GM19025 (cell line): Measurements from ENCODE around the gene FCF1.

Source experiments
- ATAC-seq: cut with Tn5 transposase; IDR thresholded peaks from one replicate; pipeline ENCODE4 v1.9.1; 2021; ENCODE audit warnings: mild to moderate bottlenecking, low read depth, moderate library complexity; ENCODE audit not compliant: unreplicated experiment

The FCF1 gene, protein sequence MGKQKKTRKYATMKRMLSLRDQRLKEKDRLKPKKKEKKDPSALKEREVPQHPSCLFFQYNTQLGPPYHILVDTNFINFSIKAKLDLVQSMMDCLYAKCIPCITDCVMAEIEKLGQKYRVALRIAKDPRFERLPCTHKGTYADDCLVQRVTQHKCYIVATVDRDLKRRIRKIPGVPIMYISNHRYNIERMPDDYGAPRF

DNA sequence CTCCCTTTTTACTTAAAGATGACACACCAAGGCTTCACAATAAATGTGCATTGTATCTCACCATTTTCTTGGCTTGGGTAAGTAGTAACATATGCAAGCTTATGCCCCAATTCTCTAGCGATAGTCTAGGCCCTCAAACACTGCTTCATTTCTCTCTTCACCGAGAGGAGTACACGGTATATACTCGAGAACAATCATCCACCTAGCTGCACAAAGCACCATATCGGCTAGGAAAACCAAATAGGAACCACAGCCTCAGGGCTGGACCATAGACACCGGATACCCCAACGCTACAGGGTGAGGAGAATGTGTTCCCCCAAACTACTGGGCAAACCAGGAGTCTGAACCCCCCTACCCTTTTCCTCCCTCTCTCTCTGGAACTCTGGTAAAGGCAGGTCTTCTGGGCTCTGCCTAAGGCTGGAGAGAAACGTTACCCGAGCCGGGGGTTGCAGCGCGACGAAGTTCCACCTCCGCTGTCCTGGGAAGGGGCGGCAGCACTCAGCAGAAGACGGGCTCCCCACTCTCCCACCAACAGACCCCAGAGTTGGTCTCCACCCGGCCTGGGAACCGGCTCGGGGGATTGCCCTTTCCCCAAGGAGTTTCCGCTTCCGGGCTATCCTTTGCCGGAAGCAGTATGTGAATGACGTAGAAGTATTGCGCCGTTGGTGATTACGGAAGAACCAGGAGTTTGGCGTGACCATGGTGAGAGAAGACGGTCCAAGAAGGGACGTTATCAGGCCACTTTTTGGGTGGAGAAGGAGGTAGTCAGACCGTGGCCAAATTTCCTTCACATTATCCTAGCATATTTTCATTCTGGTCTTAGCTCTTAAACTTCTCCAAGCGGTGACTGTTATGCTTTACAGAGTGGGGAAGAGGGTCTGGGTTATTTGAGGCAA lies at the start of gene FCF1, which contains the start of gene AREL1:
Gene FCF1, plus strand, starts transcription at position 646 of the 896 bp plus-strand sequence. Its CDS starts 54 bp downstream, at position 700.
Gene AREL1, minus strand, starts transcription at position 582 of the 896 bp plus-strand sequence. CDS start 27,465 bp downstream, outside the sequence.
- ATAC-seq: peak; percentile 96

DNA sequence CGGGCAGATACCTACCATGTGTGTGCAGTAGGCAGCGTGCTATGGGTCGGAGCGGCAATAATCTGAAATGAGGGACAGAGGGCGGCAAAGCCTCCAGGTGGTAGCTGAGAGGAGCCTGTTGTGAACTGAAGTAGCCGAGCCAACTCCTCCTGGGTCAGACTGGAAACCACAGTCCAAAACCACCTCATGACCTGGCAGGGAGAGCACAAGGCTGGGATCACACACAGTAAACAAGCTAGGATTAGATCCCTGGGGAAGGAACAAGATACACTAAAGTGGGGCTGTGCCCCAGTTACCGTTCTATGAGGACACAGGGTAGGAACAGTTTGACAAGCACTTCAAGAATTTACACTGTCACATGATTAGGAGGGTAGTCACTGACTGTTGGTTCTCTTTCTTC lies 49.1 kb upstream of the FCF1 start:
- no peak for ATAC-seq

DNA sequence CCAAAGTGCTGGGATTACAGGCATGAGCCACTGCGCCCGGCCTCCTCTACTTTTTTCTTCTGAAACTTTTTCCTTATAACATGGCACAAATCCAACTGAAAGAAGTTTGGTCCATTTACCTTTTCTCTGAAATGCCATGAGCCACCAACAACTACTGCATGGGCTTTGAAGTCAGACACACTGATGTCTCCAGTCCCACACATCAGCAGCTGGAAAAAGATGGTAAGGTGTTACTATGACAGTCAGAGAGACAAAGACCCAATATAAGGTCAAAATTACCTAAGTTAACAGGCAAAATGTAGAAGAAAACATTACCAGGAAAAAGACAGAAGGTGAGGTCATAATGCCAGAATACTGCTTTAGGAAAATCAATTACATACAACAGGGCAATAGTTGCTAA lies 48.2 kb upstream of the FCF1 start:
- no peak for ATAC-seq

DNA sequence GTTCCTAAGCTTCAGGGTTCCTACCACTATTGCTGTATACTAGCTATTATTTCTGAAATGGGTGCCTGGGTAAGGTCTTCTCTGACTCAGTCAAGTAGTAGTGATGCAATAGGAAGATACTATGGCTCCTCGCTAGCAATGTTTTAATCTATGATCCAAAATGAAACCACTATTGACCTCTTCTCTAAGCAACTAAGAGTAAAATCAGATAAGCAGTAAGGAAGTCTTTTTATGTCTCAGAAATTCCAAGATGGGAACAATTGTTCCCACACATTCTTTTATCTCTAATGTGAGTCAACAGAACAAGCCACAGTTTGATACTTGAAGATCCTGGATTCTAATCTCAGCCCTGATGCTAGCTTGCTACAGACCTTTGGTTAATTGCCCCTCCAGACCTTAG lies 45.2 kb upstream of the FCF1 start:
- ATAC-seq: no peak

DNA sequence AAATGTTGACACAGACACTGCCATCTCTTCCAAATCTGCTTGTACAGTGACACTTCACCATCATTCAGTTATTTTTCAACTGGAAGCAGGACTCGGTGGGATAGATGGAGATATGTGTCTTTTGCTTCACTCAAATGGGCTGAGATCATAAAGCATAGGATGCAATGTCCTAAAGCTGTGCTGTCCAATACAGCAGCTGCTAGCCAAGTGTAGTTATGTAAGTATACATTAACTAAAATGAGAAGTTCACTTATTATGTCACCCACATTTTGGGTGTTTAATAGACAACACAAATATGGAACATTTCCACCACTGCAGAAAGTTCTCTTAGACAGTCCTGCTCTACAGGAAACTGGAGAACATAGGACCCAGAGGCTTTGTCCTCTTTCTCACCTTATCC lies 43.7 kb upstream of the FCF1 start:
- ATAC-seq: no peak

DNA sequence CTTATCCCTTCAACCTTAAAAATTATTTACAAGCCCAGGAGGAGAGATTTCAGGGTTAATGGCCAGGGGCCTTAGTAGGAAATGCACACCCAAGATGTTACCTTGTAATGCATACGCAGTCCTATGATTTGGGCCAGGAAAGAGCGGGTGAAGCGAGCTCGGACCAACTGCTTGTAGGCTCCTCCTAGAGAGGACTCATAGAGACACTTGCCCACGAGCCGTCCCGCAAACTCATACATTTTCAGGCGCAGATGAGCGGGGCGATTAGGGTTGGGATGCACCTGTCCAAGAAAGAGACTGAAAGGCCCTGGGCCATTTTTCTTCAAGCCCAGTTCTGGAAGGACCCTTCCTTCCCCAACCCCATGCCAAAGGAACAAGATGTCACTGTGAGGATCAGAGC lies 43.1 kb upstream of the FCF1 start:
- ATAC-seq: no peak

DNA sequence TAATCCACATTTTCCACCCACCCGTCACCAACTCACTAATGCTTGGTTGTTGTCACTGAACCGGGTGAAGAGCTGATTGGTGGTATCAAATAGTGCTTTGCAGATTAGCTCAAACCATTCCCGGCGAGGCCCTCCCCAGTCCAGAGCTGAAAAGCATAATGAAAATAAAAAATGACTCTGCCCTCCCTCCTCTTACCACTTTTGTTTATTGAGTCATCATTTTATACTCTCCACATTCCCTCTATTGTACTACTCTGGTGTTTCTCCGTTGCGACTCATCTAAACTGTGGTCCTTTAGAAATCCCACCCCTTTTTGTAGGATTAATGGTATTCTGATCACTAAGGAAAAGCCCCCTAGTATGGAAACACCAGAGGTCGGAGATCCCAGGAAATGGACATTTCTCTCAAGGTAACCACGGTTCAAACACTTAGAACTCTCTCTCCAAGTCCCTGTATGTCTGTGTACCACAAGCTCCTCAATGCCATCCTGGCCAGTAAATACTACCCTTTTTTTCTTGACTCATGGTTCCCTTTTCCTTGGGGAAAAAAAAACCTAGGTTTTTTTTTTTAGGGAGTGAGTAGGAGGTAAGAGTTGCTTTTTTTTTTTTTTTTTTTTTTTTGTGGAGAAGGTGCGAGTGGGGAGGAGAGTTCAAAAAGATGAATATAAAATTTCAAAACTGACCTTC lies 42.1 kb upstream of the FCF1 start:
- ATAC-seq: no peak

DNA sequence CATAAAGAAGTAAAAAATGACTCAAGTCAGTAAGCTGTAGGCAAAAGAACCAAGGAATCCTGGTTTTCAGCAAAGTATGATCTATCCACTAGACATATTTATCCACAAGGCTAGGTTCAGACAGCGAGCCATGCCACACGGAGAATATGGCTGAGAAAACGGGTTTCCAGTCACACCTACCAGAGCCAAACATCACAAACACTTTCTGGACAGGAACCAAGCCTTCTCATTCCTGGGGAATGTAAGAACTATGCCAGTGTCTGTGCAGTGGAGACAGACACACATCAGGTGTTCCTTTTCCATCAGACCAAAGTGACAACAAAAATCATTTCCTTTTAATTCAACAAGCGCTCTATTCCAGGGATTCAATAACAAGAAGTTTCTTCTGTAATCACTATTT lies 41.2 kb upstream of the FCF1 start:
- ATAC-seq: no peak

DNA sequence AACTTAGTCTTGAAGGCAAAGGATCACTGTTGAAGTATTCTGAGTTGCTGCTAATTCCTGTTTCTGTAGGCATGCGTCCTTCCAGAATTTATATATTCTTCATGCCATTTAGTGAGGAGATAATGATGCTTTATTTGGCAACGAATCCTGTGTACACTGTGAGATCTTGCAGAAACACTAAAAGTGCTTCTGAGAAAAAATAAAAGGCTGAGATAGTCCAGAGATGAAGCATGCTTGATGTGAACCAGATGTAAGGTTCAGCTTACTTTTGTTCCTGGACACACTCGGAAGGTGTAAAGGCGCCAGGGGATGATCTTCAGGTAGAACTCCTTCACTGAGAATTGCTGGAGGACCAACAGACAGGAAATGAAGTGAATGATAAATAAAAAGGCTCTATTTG lies 39.2 kb upstream of the FCF1 start:
- ATAC-seq: no peak

DNA sequence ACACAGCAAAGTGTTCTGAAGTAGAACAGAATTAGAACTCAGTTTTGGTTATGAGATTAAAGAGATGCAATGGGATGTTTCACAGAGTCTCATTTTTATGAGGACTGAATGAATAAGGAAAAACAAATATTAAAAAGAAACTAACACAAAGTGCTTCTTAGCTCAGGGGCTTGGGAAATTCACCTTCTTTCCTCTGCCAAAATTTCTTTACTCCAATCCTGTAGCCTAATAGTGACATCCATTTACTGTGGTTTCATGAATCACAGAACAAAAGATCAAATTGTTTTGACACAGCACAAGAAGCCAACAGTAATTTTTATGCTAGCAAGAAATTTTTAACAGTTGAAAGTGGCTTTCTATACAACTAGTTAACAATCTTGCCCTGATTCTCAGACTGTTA lies 37.7 kb upstream of the FCF1 start:
- no peak for ATAC-seq

DNA sequence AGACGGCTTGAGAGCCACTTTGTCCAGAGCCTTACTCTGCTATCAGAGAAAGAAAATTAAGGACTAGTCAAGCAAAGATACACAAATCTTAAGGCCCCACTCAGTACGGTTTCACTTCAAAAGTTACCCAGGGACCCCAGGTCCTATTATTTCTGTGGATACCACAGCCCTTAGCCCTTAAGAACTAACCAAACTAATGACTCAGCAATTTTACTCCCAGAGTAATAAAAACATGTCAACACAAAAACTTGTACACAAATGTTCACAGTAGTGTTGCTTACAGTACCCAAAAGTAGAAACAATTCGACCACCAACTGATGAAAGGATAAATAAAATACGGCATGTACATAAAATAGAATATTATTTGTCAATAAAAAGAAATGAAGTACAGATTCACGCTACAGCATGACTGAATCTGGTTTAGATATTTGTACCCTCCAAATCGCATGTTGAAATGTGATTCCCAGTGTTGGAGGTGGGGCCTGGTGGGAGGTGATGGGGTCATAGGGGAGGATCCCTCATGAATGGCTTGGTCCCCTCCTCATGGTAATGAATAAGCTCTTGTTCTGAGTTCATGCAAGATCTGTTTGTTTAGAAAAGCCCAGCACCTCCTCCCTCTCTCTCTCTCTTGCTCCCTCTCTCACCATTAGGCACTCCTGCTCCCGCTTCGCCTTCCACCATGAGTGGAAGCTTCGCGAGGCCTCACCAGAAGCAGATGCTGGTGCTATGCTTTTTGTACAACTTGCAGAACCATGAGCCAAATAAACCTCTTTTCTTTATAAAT lies 30.6 kb upstream of the FCF1 start:
- ATAC-seq: no peak

DNA sequence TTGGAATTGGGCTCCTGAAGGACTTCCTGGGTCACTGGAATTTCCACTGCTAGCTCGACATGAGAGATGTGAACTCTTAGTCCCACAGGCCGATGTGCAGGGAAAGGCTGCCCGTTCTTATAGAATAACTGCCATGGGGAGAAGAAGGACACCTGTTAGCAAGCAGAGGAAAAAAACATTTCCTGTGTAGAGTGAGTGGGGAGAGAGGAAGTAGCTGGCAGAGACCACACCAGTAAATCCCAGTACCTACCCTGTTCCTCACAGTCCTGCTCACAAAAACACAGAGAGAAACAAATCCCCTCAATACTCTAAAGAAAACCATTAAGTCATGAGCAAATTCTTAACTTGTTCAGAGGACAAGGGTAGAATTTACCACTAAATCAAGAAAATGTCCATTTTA lies 29.5 kb upstream of the FCF1 start:
- ATAC-seq: no peak

DNA sequence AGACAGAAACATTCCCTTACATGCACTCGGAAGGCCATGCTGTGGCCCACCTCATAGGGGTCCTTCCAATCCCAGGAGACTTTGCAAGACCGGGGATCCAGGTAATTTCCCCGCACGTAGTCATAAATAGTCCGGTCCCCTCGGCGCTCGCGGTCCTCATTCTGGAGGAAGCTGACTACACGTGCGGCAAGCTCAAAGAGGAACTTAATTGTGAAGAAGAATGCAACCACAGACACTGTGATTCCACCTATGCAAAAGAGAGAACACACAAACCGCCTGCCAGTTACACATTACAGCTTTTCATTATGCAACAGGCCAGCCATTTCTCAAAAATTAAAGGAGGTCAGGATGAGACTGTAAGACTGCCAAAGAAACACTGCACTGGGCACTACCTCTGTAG lies 28.5 kb upstream of the FCF1 start:
- no peak for ATAC-seq

DNA sequence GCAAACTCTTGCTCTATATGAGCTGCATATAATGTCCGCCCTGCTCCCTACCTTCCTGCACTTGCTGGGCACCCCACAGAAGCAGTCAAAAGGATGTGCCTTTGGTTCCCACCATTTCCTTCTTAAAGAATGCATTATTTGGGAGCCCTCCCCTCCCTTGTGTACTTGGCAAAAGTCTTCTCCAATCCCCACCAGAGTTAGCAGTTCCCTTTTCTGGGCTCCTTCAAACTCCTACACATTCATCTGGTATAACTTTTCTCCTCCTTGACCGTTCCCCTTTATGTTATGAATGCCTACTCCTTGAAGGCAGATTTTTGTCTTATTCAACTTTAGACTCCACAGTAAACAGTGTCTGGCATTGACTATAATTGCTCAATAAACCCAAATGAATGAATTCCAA lies 27.9 kb upstream of the FCF1 start:
- ATAC-seq: no peak

DNA sequence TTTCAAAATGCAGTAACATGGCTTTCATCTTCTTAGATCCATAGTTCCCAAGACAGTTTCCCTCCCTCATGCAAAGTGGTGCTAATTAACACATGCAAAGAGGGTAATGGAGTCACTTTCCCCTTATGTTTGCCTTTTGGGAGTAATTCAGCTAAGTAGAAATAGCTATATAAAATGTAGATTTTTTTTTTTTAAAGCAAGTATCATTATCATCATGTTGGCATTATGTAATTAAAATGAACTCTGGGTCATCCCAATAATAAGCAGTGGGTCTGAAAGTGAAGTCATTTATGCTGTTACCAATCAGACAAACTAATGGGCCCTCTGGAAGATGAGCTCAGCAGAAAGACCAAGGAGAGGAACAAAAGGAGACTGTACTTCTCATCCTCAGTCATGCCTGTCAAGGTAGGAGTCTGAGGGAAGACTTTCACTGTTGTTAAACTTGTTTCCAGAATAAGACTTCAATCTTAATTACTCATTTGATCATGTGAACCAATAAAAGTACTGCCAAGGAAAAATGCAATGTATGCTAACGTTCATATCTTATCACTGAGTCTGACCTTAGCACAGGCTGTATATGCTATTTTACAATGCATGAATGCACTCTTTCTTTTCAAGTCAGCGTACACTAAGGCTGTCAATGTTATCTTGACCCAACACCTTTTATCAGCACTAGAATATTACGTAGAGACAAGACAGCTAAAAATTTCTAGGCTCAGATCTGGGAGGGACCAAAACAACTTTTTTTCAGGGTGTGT lies 26.8 kb upstream of the FCF1 start:
- ATAC-seq: no peak

DNA sequence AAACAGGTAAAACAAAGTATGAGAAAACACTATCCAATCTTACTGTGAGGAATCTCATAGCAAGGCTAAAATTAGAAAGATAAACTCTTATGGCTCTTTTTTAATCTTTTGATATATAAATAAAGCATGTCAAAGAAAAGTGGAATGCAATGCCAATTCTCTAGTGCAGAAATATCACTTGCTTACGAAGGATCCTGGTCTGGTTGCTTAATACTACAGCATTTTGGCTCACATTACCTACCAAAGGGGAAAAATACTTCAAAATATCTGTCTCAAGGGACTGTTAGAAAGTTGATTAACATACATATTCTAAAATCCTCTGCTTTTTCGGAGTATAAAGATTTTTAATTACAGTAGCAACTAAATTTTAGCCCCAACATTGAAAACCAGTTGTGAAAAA lies 21.5 kb upstream of the FCF1 start:
- no peak for ATAC-seq

DNA sequence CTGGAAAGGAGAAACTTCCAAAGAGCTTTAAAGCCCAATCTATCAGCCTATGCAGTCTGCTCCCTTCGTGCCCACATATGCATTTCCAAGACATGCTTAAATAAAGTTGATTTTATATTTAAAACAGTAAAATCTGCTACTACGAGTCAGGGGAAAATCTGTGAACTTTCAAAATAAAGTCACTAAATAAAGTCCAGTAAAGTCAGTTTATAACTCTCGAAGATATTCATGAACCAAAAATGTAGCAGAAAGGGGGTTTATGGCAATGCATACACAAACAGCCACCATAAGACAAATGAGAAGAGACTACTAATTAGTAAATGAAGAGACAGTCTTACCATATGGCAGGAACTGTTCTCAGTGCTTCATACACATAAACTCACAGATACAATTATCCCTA lies 19.8 kb upstream of the FCF1 start:
- ATAC-seq: no peak

DNA sequence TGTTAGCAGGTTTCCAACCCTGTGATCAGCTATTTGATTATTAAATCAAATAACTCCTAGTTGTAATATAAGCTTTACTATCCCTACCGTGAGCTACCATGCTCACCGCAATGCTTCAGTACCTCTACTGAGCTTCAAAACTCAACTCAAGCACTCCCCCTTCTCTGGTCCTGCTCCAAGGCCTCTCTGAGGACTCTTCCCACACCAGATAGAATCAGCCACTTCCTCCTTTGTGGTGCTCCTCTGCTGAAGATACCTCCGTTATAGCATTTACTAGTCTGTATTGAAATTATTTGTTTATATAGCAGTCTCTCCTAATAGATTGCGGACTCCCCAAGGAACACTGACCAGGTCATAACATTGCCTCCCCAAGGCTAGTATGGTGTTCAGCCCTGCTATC lies 17.5 kb upstream of the FCF1 start:
- ATAC-seq: no peak

DNA sequence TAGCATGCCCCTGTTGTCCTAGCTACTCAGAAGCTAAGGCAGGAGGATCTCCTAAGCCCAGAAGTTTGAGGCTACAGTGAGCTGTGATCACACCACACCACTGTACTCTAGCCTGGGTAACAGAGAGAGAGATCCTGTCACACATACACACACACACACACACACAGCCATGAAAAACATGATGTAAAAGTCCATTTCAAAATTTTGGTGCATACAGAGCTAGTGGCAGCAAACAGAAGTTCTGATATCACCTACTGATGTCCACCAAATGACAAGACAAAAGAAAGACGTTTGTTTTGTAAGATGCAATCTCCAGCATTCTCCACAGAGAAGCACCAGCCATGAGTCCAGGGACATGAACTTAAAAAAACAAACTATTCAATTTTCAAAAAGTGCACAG lies 15.9 kb upstream of the FCF1 start:
- ATAC-seq: no peak

DNA sequence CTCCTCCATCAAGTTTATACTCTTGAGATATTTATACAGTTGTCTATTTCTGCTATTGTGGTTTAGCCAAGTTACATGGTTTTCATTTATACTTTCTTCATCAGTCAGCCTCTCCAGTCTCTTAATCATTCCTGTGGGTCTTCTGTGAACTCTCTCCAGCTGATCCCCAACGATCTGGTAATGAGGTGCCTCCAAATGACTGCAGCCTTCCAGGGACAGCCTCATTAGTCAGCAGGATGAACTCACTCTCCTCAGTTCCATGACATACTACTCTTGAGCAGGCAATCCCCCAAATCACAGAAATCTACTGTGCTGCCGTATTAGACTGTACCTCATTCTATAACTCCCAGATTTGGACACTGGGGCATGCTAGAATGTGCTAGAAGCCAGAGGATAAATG lies 15.4 kb upstream of the FCF1 start:
- ATAC-seq: no peak
